Activated CD4-positive, alpha-beta T cell treated with anti-CD3 and anti-CD28 coated beads, Interleukin-2, amount 50 U/mL, for 48 hours (primary cell): ENCODE measurements around the gene PPP2R2C.

ENCODE experiments used
- DNase-seq, 2 experiments: peaks; one replicate each; pipeline ENCODE4 v3.0.0-alpha.2; 2020

The PPP2R2C gene

GRCh38 chr4:6324999-6325787 is 147.2 kb downstream of the PPP2R2C start:
- DNase-seq: no peak

GRCh38 chr4:6324461-6324998 is 147.9 kb downstream of the PPP2R2C start:
- no peak for DNase-seq

GRCh38 chr4:6322761-6323566 is 149.4 kb downstream of the PPP2R2C start:
- DNase-seq: no peak

GRCh38 chr4:6322067-6322760 is 150.2 kb downstream of the PPP2R2C start:
- DNase-seq: no peak

- DNase-seq: no peak
These were observed 151.1 kb downstream of the PPP2R2C start for GRCh38 chr4:6321361-6321760.

GRCh38 chr4:6320663-6321062 is 151.8 kb downstream of the PPP2R2C start:
- no peak for DNase-seq

GRCh38 chr4:6319530-6320150 is 152.8 kb downstream of the PPP2R2C start:
- DNase-seq: no peak

GRCh38 chr4:6318206-6318605 is 154.2 kb downstream of the PPP2R2C start:
- DNase-seq: no peak

GRCh38 chr4:6316461-6317003 is 155.9 kb downstream of the PPP2R2C start:
- no peak for DNase-seq

GRCh38 chr4:6313216-6313615 is 159.2 kb downstream of the PPP2R2C start:
- DNase-seq: no peak

GRCh38 chr4:6309777-6310176 is 162.6 kb downstream of the PPP2R2C start:
- DNase-seq: no peak

- peak; percentile 6 to 12 for DNase-seq
These were observed 163.3 kb downstream of the PPP2R2C start for GRCh38 chr4:6308899-6309643.

GRCh38 chr4:6307891-6308290 is 164.5 kb downstream of the PPP2R2C start:
- DNase-seq: no peak

GRCh38 chr4:6307230-6307629 is 165.2 kb downstream of the PPP2R2C start:
- DNase-seq: no peak

- no peak for DNase-seq
These were observed 166.1 kb downstream of the PPP2R2C start for GRCh38 chr4:6306299-6306698.

GRCh38 chr4:6303943-6304342 is 168.5 kb downstream of the PPP2R2C start:
- no peak for DNase-seq

- DNase-seq: no peak
These were observed 169.5 kb downstream of the PPP2R2C start for GRCh38 chr4:6302869-6303268.

- no peak for DNase-seq
These were observed 170.5 kb downstream of the PPP2R2C start for GRCh38 chr4:6301732-6302442.

- DNase-seq: no peak
These were observed 171.2 kb downstream of the PPP2R2C start for GRCh38 chr4:6301051-6301731.

- DNase-seq: no peak
These were observed 172.1 kb downstream of the PPP2R2C start for GRCh38 chr4:6300359-6300758.
